ENCODE data around the gene COA3.

COA3 gene

GRCh38 chr17:42791948-42792347 lies 6.6 kb downstream of the COA3 start:
- H3K79me2 ChIP-seq (ENCODE audit: insufficient read depth, low read length) = peaks cover 6% of the 10 kb centered on the region; the same call in 1 of the 2 replicates
- no peaks in the 10 kb centered on the region for H3K36me3 ChIP-seq (ENCODE audit: insufficient read depth, low read length)
- H3K4me3 ChIP-seq (ENCODE audit: low read length, poor library complexity, severe bottlenecking) = no peak overlapping the region
- no peak for TF ChIP-seq EZH2phosphoT487 (IDR thresholded peaks at IDR 0.05; ENCODE audit: borderline replicate concordance)
- TF ChIP-seq CTCF (conservative IDR thresholded peaks at IDR 0.05; ENCODE audit: low read length) = no peak
- H4K20me1 ChIP-seq (ENCODE audit: insufficient read depth, low read length, poor library complexity, severe bottlenecking) = no peaks in the 10 kb centered on the region
- H3K9me3 ChIP-seq (ENCODE audit: insufficient read depth, low read depth, low read length) = no peaks in the 10 kb centered on the region
- no peak overlapping the region for H3K4me2 ChIP-seq (ENCODE audit: low read depth, low read length, poor library complexity, severe bottlenecking)
- no peaks in the 10 kb centered on the region for H3K9me2 ChIP-seq (replicated peaks; ENCODE audit: low read depth, low read length)
- no peak overlapping the region for H3K9ac ChIP-seq (ENCODE audit: low read depth, low read length, poor library complexity, severe bottlenecking)
- H3F3A ChIP-seq (ENCODE audit: low read depth) = no peaks in the 10 kb centered on the region
- no peaks in the 10 kb centered on the region for H3K27me3 ChIP-seq (ENCODE audit: insufficient read depth, low read length, poor library complexity, severe bottlenecking)
- H3K4me1 ChIP-seq (ENCODE audit: insufficient read depth, low read length, poor library complexity, severe bottlenecking) = peaks cover 1% of the 10 kb centered on the region
- no peak overlapping the region for H2AFZ ChIP-seq (ENCODE audit: low read length)

DNA sequence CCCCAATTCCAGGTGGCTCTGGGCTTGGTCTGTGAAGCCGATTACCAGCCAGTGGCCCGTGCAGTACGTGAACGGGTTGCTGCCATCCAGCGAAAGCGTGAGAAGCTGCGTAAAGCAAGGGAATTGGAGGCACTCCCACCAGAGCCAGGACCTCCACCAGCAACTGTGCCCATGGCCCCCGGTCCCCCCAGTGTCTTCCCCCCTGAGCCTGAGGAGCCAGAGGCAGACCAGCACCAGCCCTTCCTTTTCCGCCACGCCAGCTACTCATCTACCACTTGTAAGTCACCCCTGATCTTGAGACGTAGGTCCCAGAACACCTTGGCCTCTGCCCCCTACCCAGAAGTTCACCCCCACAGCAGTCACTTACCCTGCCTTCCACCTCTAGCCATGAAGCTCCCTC lies 11.2 kb downstream of the COA3 start:
- H3K4me1 ChIP-seq (ENCODE audit: insufficient read depth, low read length, poor library complexity, severe bottlenecking) = no peaks in the 10 kb centered on the region
- no peaks in the 10 kb centered on the region for H3F3A ChIP-seq (ENCODE audit: low read depth)
- TF ChIP-seq CTCF (conservative IDR thresholded peaks at IDR 0.05; ENCODE audit: low read length) (no peak), EZH2phosphoT487 (IDR thresholded peaks at IDR 0.05; ENCODE audit: borderline replicate concordance) (no peak)
- no peak overlapping the region for H3K4me2 ChIP-seq (ENCODE audit: low read depth, low read length, poor library complexity, severe bottlenecking)
- H3K4me3 ChIP-seq (ENCODE audit: low read length, poor library complexity, severe bottlenecking) = no peak overlapping the region
- no peak overlapping the region for H2AFZ ChIP-seq (ENCODE audit: low read length)
- H4K20me1 ChIP-seq (ENCODE audit: insufficient read depth, low read length, poor library complexity, severe bottlenecking) = no peaks in the 10 kb centered on the region
- H3K27me3 ChIP-seq (ENCODE audit: insufficient read depth, low read length, poor library complexity, severe bottlenecking) = no peaks in the 10 kb centered on the region
- no peaks in the 10 kb centered on the region for H3K36me3 ChIP-seq (ENCODE audit: insufficient read depth, low read length)
- no peaks in the 10 kb centered on the region for H3K9me3 ChIP-seq (ENCODE audit: insufficient read depth, low read depth, low read length)
- H3K9ac ChIP-seq (ENCODE audit: low read depth, low read length, poor library complexity, severe bottlenecking) = no peak overlapping the region
- no peaks in the 10 kb centered on the region for H3K79me2 ChIP-seq (ENCODE audit: insufficient read depth, low read length)
- no peaks in the 10 kb centered on the region for H3K9me2 ChIP-seq (replicated peaks; ENCODE audit: low read depth, low read length)

GRCh38 chr17:42784811-42785592 lies 13.5 kb downstream of the COA3 start:
- TF ChIP-seq EZH2phosphoT487 (IDR thresholded peaks at IDR 0.05; ENCODE audit: borderline replicate concordance) = no peak
- TF ChIP-seq CTCF (conservative IDR thresholded peaks at IDR 0.05; ENCODE audit: low read length) = no peak
- no peaks in the 10 kb centered on the region for H3F3A ChIP-seq (ENCODE audit: low read depth)
- no peaks in the 10 kb centered on the region for H3K9me3 ChIP-seq (ENCODE audit: insufficient read depth, low read depth, low read length)
- no peaks in the 10 kb centered on the region for H3K4me1 ChIP-seq (ENCODE audit: insufficient read depth, low read length, poor library complexity, severe bottlenecking)
- no peaks in the 10 kb centered on the region for H3K36me3 ChIP-seq (ENCODE audit: insufficient read depth, low read length)
- no peak overlapping the region for H3K9ac ChIP-seq (ENCODE audit: low read depth, low read length, poor library complexity, severe bottlenecking)
- H3K79me2 ChIP-seq (ENCODE audit: insufficient read depth, low read length) = no peaks in the 10 kb centered on the region
- H3K4me3 ChIP-seq (ENCODE audit: low read length, poor library complexity, severe bottlenecking) = no peak overlapping the region
- H3K9me2 ChIP-seq (replicated peaks; ENCODE audit: low read depth, low read length) = no peaks in the 10 kb centered on the region
- H2AFZ ChIP-seq (ENCODE audit: low read length) = no peak overlapping the region
- H3K27me3 ChIP-seq (ENCODE audit: insufficient read depth, low read length, poor library complexity, severe bottlenecking) = no peaks in the 10 kb centered on the region
- no peak overlapping the region for H3K4me2 ChIP-seq (ENCODE audit: low read depth, low read length, poor library complexity, severe bottlenecking)
- no peaks in the 10 kb centered on the region for H4K20me1 ChIP-seq (ENCODE audit: insufficient read depth, low read length, poor library complexity, severe bottlenecking)

All from Loucy (cell line).